Cortex of kidney (tissue), 1 donor: ENCODE results near the gene RNU1-2.
"Not testable (repeated sequence)": the region's sequence is repeated elsewhere in the genome, so short reads cannot be mapped to it uniquely, and the experiment has no call there.

Experiments used
- DNase-seq: peaks from one replicate; lab custom pipeline; 2025; lab: John Stamatoyannopoulos, UW

The RNU1-2 gene

GRCh38 chr1:16888860-16889816, 6.6 kb upstream of the RNU1-2 start:
- DNase-seq = no peak

GRCh38 chr1:16890539-16891021, 5.2 kb upstream of the RNU1-2 start:
- not testable (repeated sequence) for DNase-seq

- not testable (repeated sequence) for DNase-seq
These were observed 4.7 kb upstream of the RNU1-2 start for GRCh38 chr1:16891057-16891456.

GRCh38 chr1:16892978-16893525, 2.7 kb upstream of the RNU1-2 start:
- not testable (repeated sequence) for DNase-seq

- DNase-seq = not testable (repeated sequence)
These were observed 2.0 kb upstream of the RNU1-2 start for GRCh38 chr1:16893796-16894195.

- DNase-seq = not testable (repeated sequence)
These were observed 1.4 kb upstream of the RNU1-2 start for GRCh38 chr1:16894338-16894737.

- DNase-seq = not testable (repeated sequence)
These were observed 565 bp upstream of the RNU1-2 start for GRCh38 chr1:16895233-16895597.

GRCh38 chr1:16896316-16897055, 706 bp downstream of the RNU1-2 start:
- not testable (repeated sequence) for DNase-seq

GRCh38 chr1:16897653-16898052, 1.9 kb downstream of the RNU1-2 start:
- not testable (repeated sequence) for DNase-seq

GRCh38 chr1:16898298-16898697, 2.5 kb downstream of the RNU1-2 start:
- DNase-seq = not testable (repeated sequence)

- DNase-seq = not testable (repeated sequence)
These were observed 3.2 kb downstream of the RNU1-2 start for GRCh38 chr1:16899020-16899419.

GRCh38 chr1:16900751-16901150, 5.0 kb downstream of the RNU1-2 start:
- DNase-seq = no peak

GRCh38 chr1:16901371-16901770, 5.6 kb downstream of the RNU1-2 start:
- DNase-seq = not testable (repeated sequence)

- DNase-seq = no peak
These were observed 7.3 kb downstream of the RNU1-2 start for GRCh38 chr1:16903054-16903453.

- DNase-seq = no peak
These were observed 7.6 kb downstream of the RNU1-2 start for GRCh38 chr1:16903458-16903796.

GRCh38 chr1:16904560-16905109, 8.9 kb downstream of the RNU1-2 start:
- DNase-seq = no peak

GRCh38 chr1:16905110-16905867, 9.5 kb downstream of the RNU1-2 start:
- DNase-seq = no peak

- no peak for DNase-seq
These were observed 10.3 kb downstream of the RNU1-2 start for GRCh38 chr1:16905868-16906702.

- no peak for DNase-seq
These were observed 11.1 kb downstream of the RNU1-2 start for GRCh38 chr1:16906873-16907272.
